Measurements from ENCODE around the gene ZSCAN25.

DNA sequence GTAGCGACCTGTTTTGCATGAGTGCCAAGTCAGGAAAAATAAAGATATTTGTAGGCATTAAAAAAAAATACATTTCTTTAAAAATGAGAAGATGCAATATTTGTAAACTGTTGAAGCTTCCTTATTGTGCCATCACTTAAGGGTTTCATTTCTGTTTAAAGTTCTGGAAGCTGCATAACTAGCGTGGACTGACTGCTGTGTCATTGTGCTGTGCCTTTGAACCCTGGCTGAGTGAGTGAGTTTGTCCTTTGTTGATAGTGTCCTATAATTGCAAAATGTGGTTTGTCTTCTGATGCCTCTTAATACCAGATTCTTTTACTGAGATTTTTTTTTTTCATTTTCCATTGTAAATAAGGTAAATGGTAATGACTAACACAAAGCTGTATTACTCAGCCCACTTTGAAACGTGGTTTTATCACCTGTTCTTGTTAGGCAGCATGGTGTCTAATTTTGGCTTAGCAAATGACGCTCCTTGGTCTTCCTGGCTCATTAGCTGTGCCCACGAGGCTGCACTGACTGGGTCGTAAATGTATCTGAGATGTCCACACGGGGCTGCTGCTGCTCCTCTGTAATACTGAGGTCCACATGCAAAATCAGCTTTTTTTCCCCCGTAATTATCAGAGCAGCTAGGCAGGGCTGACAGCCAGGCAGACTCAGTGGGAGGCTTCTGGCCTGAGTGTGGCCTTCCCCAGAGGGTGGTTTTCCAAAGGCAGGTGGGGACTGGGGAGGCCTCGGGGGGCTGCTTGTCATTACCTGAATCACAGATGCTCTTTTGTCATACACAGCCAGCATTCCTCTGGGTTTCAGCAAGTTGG is 14.8 kb downstream of the ZSCAN25 start:
- TF ChIP-seq, protein P1, sequence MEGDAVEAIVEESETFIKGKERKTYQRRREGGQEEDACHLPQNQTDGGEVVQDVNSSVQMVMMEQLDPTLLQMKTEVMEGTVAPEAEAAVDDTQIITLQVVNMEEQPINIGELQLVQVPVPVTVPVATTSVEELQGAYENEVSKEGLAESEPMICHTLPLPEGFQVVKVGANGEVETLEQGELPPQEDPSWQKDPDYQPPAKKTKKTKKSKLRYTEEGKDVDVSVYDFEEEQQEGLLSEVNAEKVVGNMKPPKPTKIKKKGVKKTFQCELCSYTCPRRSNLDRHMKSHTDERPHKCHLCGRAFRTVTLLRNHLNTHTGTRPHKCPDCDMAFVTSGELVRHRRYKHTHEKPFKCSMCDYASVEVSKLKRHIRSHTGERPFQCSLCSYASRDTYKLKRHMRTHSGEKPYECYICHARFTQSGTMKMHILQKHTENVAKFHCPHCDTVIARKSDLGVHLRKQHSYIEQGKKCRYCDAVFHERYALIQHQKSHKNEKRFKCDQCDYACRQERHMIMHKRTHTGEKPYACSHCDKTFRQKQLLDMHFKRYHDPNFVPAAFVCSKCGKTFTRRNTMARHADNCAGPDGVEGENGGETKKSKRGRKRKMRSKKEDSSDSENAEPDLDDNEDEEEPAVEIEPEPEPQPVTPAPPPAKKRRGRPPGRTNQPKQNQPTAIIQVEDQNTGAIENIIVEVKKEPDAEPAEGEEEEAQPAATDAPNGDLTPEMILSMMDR (IDR thresholded peaks at IDR 0.05 in 8 of 11, conservative IDR thresholded peaks at IDR 0.05 in 3 of 11), result no peak
- no peak for TF ChIP-seq POLR2AphosphoS5 (IDR thresholded peaks at IDR 0.05)

All from spleen (tissue), 7 donors.